ENCODE measurements around the gene AP1G2.

Gene AP1G2

GRCh38 chr14:23577004-23577681 is 9.6 kb upstream of the AP1G2 start:
- no peaks in the 10 kb centered on the region for H3K9me3 Mint-ChIP-seq
- H3K27ac Mint-ChIP-seq (ENCODE audit: low read depth), result no peak overlapping the region
- H3K27me3 Mint-ChIP-seq, result peaks cover 71% of the 10 kb centered on the region
- ATAC-seq (replicated peaks; ENCODE audit: extremely low read depth, poor library complexity, severe bottlenecking) (no peak), DNase-seq (ENCODE audit: low spot score in 2 of 2) (no peak)
- peak overlapping the region; percentile 60 for H3K4me3 Mint-ChIP-seq
- peaks cover 2% of the 10 kb centered on the region for H3K36me3 Mint-ChIP-seq (ENCODE audit: insufficient read depth)
- H3K4me1 Mint-ChIP-seq, result peaks cover 17% of the 10 kb centered on the region

- no peak for ATAC-seq (replicated peaks; ENCODE audit: extremely low read depth, poor library complexity, severe bottlenecking)
- H3K27me3 Mint-ChIP-seq, result peaks cover 54% of the 10 kb centered on the region
- no peak overlapping the region for H3K27ac Mint-ChIP-seq (ENCODE audit: low read depth)
Measured at GRCh38 chr14:23573384-23574015, 5.9 kb upstream of the AP1G2 start.

GRCh38 chr14:23572836-23573235 is 5.2 kb upstream of the AP1G2 start:
- peaks cover 22% of the 10 kb centered on the region for H3K4me1 Mint-ChIP-seq
- no peak overlapping the region for H3K4me3 Mint-ChIP-seq
- H3K36me3 Mint-ChIP-seq (ENCODE audit: insufficient read depth), result peaks cover 1% of the 10 kb centered on the region
- H3K27ac Mint-ChIP-seq (ENCODE audit: low read depth), result no peak overlapping the region
- H3K27me3 Mint-ChIP-seq, result peaks cover 48% of the 10 kb centered on the region
- DNase-seq (ENCODE audit: low spot score in 2 of 2) (no peak), ATAC-seq (replicated peaks; ENCODE audit: extremely low read depth, poor library complexity, severe bottlenecking) (no peak)
- H3K9me3 Mint-ChIP-seq, result no peaks in the 10 kb centered on the region

More at GRCh38 chr14:23573384-23574015, 5.9 kb upstream of the AP1G2 start:
- H3K9me3 Mint-ChIP-seq, result no peaks in the 10 kb centered on the region
- no peak overlapping the region for H3K4me3 Mint-ChIP-seq
- peaks cover 2% of the 10 kb centered on the region for H3K36me3 Mint-ChIP-seq (ENCODE audit: insufficient read depth)
- peaks cover 18% of the 10 kb centered on the region for H3K4me1 Mint-ChIP-seq
- DNase-seq (ENCODE audit: low spot score in 2 of 2), result no peak

- H3K27me3 Mint-ChIP-seq, result peaks cover 44% of the 10 kb centered on the region
- H3K27ac Mint-ChIP-seq (ENCODE audit: low read depth), result no peak overlapping the region
- peaks cover 3% of the 10 kb centered on the region for H3K36me3 Mint-ChIP-seq (ENCODE audit: insufficient read depth)
- DNase-seq (ENCODE audit: low spot score in 2 of 2) (no peak), ATAC-seq (replicated peaks; ENCODE audit: extremely low read depth, poor library complexity, severe bottlenecking) (no peak)
- H3K9me3 Mint-ChIP-seq, result no peaks in the 10 kb centered on the region
- H3K4me1 Mint-ChIP-seq, result peaks cover 25% of the 10 kb centered on the region
- H3K4me3 Mint-ChIP-seq, result no peak overlapping the region
Measured at GRCh38 chr14:23572524-23572828, 4.9 kb upstream of the AP1G2 start.

GRCh38 chr14:23571701-23572523 is 4.3 kb upstream of the AP1G2 start:
- H3K27me3 Mint-ChIP-seq, result peaks cover 39% of the 10 kb centered on the region
- ATAC-seq (replicated peaks; ENCODE audit: extremely low read depth, poor library complexity, severe bottlenecking) (no peak), DNase-seq (ENCODE audit: low spot score in 2 of 2) (no peak)
- no peaks in the 10 kb centered on the region for H3K9me3 Mint-ChIP-seq
- H3K4me3 Mint-ChIP-seq, result no peak overlapping the region
- H3K4me1 Mint-ChIP-seq, result peaks cover 25% of the 10 kb centered on the region
- H3K36me3 Mint-ChIP-seq (ENCODE audit: insufficient read depth), result peaks cover 4% of the 10 kb centered on the region
- H3K27ac Mint-ChIP-seq (ENCODE audit: low read depth), result no peak overlapping the region

- ATAC-seq (replicated peaks; ENCODE audit: extremely low read depth, poor library complexity, severe bottlenecking) (no peak), DNase-seq (ENCODE audit: low spot score in 2 of 2) (no peak)
- Mint-ChIP-seq H3K27ac (ENCODE audit: low read depth) (no peak overlapping the region), H3K4me3 (no peak overlapping the region), H3K36me3 (ENCODE audit: insufficient read depth) (peaks cover 6% of the 10 kb centered on the region), H3K9me3 (no peaks in the 10 kb centered on the region), H3K27me3 (peaks cover 31% of the 10 kb centered on the region), H3K4me1 (peaks cover 23% of the 10 kb centered on the region)
Measured at GRCh38 chr14:23570806-23571483, 3.4 kb upstream of the AP1G2 start.

- Mint-ChIP-seq H3K9me3 (no peaks in the 10 kb centered on the region), H3K27ac (ENCODE audit: low read depth) (peak overlapping the region; percentile 75), H3K4me1 (peaks cover 23% of the 10 kb centered on the region), H3K36me3 (ENCODE audit: insufficient read depth) (peaks cover 8% of the 10 kb centered on the region), H3K27me3 (peaks cover 20% of the 10 kb centered on the region), H3K4me3 (no peak overlapping the region)
- ATAC-seq (replicated peaks; ENCODE audit: extremely low read depth, poor library complexity, severe bottlenecking), result no peak
- no peak for DNase-seq (ENCODE audit: low spot score in 2 of 2)
Measured at GRCh38 chr14:23569443-23570151, 2.0 kb upstream of the AP1G2 start.

- H3K27me3 Mint-ChIP-seq, result peaks cover 20% of the 10 kb centered on the region
- peak overlapping the region; percentile 97 for H3K27ac Mint-ChIP-seq (ENCODE audit: low read depth)
- peak overlapping the region; percentile 98 for H3K4me3 Mint-ChIP-seq
- peaks cover 30% of the 10 kb centered on the region for H3K4me1 Mint-ChIP-seq
- no peaks in the 10 kb centered on the region for H3K9me3 Mint-ChIP-seq
- DNase-seq (ENCODE audit: low spot score in 2 of 2), result no peak
- peaks cover 10% of the 10 kb centered on the region for H3K36me3 Mint-ChIP-seq (ENCODE audit: insufficient read depth)
- ATAC-seq (replicated peaks; ENCODE audit: extremely low read depth, poor library complexity, severe bottlenecking), result no peak
Measured at GRCh38 chr14:23568600-23569331, 1.2 kb upstream of the AP1G2 start.

GRCh38 chr14:23568021-23568599 is 519 bp upstream of the AP1G2 start:
- peaks cover 31% of the 10 kb centered on the region for H3K4me1 Mint-ChIP-seq
- peak overlapping the region; percentile 97 for H3K27ac Mint-ChIP-seq (ENCODE audit: low read depth)
- H3K9me3 Mint-ChIP-seq, result no peaks in the 10 kb centered on the region
- H3K27me3 Mint-ChIP-seq, result peaks cover 16% of the 10 kb centered on the region
- peak overlapping the region; percentile 98 for H3K4me3 Mint-ChIP-seq
- H3K36me3 Mint-ChIP-seq (ENCODE audit: insufficient read depth), result peaks cover 12% of the 10 kb centered on the region
- DNase-seq (ENCODE audit: low spot score in 2 of 2) (no peak), ATAC-seq (replicated peaks; ENCODE audit: extremely low read depth, poor library complexity, severe bottlenecking) (no peak)

- Mint-ChIP-seq H3K27ac (ENCODE audit: low read depth) (peak overlapping the region; percentile 97), H3K36me3 (ENCODE audit: insufficient read depth) (peaks cover 17% of the 10 kb centered on the region), H3K9me3 (no peaks in the 10 kb centered on the region), H3K4me3 (peak overlapping the region; percentile 98), H3K4me1 (peaks cover 33% of the 10 kb centered on the region), H3K27me3 (peaks cover 3% of the 10 kb centered on the region)
- DNase-seq (ENCODE audit: low spot score in 2 of 2), result no peak
- ATAC-seq (replicated peaks; ENCODE audit: extremely low read depth, poor library complexity, severe bottlenecking), result no peak
Measured at GRCh38 chr14:23566778-23567185, 809 bp downstream of the AP1G2 start.

- no peak for DNase-seq (ENCODE audit: low spot score in 2 of 2)
- Mint-ChIP-seq H3K27ac (ENCODE audit: low read depth) (peak overlapping the region; percentile 97), H3K9me3 (no peaks in the 10 kb centered on the region), H3K36me3 (ENCODE audit: insufficient read depth) (peaks cover 21% of the 10 kb centered on the region), H3K4me1 (peaks cover 37% of the 10 kb centered on the region), H3K27me3 (no peaks in the 10 kb centered on the region), H3K4me3 (peak overlapping the region; percentile 98)
- no peak for ATAC-seq (replicated peaks; ENCODE audit: extremely low read depth, poor library complexity, severe bottlenecking)
Measured at GRCh38 chr14:23566112-23566777, 1.3 kb downstream of the AP1G2 start.

Data from central memory CD8-positive, alpha-beta T cell (primary cell).